HUES48 (cell line): ENCODE data around the gene CCDC69.
A peak's percentile ranks its signal among the peaks of the same experiment; 100 is the strongest.

Source experiments
- H3K27ac ChIP-seq: one replicate; pipeline ENCODE4 v1.7.0; 2013; ENCODE audit warnings: low read depth, low read length, inconsistent platforms
- H3K27me3 ChIP-seq: 2 replicates; pipeline ENCODE4 v1.6.1; 2013; ENCODE audit warnings: mild to moderate bottlenecking, low read length; ENCODE audit not compliant: control insufficient read depth, insufficient read depth
- H3K36me3 ChIP-seq: 2 replicates; pipeline ENCODE4 v1.6.1; 2013; ENCODE audit warnings: low read length; ENCODE audit not compliant: control insufficient read depth, insufficient read depth
- H3K4me1 ChIP-seq: 2 replicates; pipeline ENCODE4 v1.6.1; 2013; ENCODE audit warnings: mild to moderate bottlenecking, low read length; ENCODE audit not compliant: control insufficient read depth, insufficient read depth
- H3K4me3 ChIP-seq: 2 replicates; pipeline ENCODE4 v1.5.1; 2013; ENCODE audit warnings: mild to moderate bottlenecking, low read depth, low read length
- H3K9ac ChIP-seq: 2 replicates; pipeline ENCODE4 v1.6.1; 2013; ENCODE audit warnings: mild to moderate bottlenecking, low read depth, low read length, moderate library complexity
- H3K9me3 ChIP-seq: 2 replicates; pipeline ENCODE4 v1.6.1; 2013; ENCODE audit warnings: low read length; ENCODE audit not compliant: control insufficient read depth, insufficient read depth

Gene CCDC69

DNA sequence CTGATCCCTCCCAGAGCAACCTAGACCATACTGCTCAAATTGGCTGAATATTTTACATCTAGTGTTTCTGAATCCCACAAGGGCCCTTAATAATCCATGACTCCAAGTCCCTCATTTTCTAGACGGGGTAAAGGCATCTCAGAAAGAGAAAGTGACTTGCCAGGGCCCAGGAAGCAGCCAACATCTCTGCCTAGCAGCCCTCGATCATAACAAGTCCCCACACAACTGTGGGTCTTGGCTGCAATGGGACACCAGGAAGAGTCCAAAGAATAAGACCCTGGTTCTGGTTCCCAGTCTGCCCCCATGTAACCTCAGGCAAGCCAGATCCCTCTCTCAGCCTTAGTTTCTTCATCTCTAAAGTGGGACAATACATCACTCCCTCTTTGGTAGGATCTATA lies 72.6 kb downstream of the CCDC69 start:
- H3K27ac ChIP-seq: no peak overlapping the region
- H3K4me1 ChIP-seq: peaks cover 7% of the 10 kb centered on the region
- H3K4me3 ChIP-seq: no peak overlapping the region
- H3K36me3 ChIP-seq: peaks cover 6% of the 10 kb centered on the region; the same call in 1 of the 2 replicates
- H3K9ac ChIP-seq: no peak overlapping the region
- no peaks in the 10 kb centered on the region for H3K9me3 ChIP-seq
- no peaks in the 10 kb centered on the region for H3K27me3 ChIP-seq

GRCh38 chr5:151150471-151151262 lies 73.2 kb downstream of the CCDC69 start:
- Histone ChIP-seq H3K9me3 (no peaks in the 10 kb centered on the region), H3K4me3 (no peak overlapping the region), H3K27ac (peak overlapping the region; percentile 15), H3K27me3 (no peaks in the 10 kb centered on the region), H3K36me3 (peaks cover 6% of the 10 kb centered on the region; the same call in 1 of the 2 replicates), H3K4me1 (peaks cover 3% of the 10 kb centered on the region; the same call in 1 of the 2 replicates), H3K9ac (no peak overlapping the region)

DNA sequence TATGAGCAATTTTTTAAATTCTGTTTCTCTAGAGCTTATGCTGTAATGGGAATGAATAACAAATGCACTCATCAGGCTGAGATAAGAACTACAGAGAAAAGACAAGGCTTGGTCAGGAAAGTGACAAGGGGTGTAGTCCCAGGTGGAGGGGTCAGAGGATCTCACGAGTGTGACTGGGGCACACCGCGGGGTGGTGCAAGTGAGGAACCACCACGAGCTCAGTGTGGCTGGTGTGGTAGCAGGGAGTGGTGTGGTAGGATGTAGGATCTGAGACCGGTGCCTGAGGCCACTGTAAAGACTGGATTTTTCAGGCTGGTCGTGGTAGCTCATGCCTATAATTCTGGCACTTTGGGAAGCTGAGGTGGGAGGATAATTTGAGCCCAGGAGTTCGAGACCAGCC lies 75.3 kb downstream of the CCDC69 start:
- no peak overlapping the region for H3K9ac ChIP-seq
- no peaks in the 10 kb centered on the region for H3K27me3 ChIP-seq
- peaks cover 6% of the 10 kb centered on the region; the same call in 1 of the 2 replicates for H3K36me3 ChIP-seq
- no peak overlapping the region for H3K27ac ChIP-seq
- H3K4me3 ChIP-seq: no peak overlapping the region
- peaks cover 3% of the 10 kb centered on the region; the same call in 1 of the 2 replicates for H3K4me1 ChIP-seq
- no peaks in the 10 kb centered on the region for H3K9me3 ChIP-seq

- H3K27ac ChIP-seq: no peak overlapping the region
- H3K36me3 ChIP-seq: peaks cover 6% of the 10 kb centered on the region; the same call in 1 of the 2 replicates
- no peaks in the 10 kb centered on the region for H3K27me3 ChIP-seq
- H3K9me3 ChIP-seq: no peaks in the 10 kb centered on the region
- no peak overlapping the region for H3K4me3 ChIP-seq
- no peak overlapping the region for H3K9ac ChIP-seq
- peaks cover 3% of the 10 kb centered on the region; the same call in 1 of the 2 replicates for H3K4me1 ChIP-seq
These were observed 76.9 kb downstream of the CCDC69 start for GRCh38 chr5:151147033-151147432.

DNA sequence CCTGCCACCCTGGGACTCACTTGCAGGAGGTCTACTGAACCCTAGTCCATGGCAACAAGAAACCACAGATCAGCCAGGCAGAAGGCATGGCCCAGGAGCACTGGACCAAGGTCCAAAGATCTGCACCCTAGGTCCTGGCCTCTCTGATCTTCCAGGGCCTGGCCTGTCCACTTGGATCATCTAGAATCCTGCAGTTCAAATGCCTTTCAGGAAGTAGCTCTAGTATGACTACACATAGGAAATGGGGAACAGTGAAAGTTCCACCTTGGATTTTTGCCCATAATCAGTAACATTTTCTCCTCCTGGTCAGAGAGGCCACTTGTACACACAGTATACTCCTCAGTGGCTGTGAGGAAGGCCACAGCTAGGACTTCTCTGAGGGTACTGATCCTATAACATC lies 77.8 kb downstream of the CCDC69 start:
- peaks cover 6% of the 10 kb centered on the region; the same call in 1 of the 2 replicates for H3K36me3 ChIP-seq
- H3K27me3 ChIP-seq: no peaks in the 10 kb centered on the region
- no peak overlapping the region for H3K27ac ChIP-seq

GRCh38 chr5:151144922-151145321 lies 79.0 kb downstream of the CCDC69 start:
- no peak overlapping the region for H3K4me3 ChIP-seq
- H3K27ac ChIP-seq: no peak overlapping the region
- H3K9ac ChIP-seq: no peak overlapping the region
- H3K27me3 ChIP-seq: no peaks in the 10 kb centered on the region
- H3K9me3 ChIP-seq: no peaks in the 10 kb centered on the region
- peaks cover 6% of the 10 kb centered on the region; the same call in 1 of the 2 replicates for H3K36me3 ChIP-seq
- H3K4me1 ChIP-seq: peaks cover 12% of the 10 kb centered on the region

More for the DNA sequence above, 77.8 kb downstream of the CCDC69 start:
- Histone ChIP-seq H3K4me1 (peaks cover 12% of the 10 kb centered on the region), H3K9ac (no peak overlapping the region), H3K4me3 (no peak overlapping the region), H3K9me3 (no peaks in the 10 kb centered on the region)

GRCh38 chr5:151144275-151144674 lies 79.6 kb downstream of the CCDC69 start:
- peaks cover 12% of the 10 kb centered on the region; the same call in 1 of the 2 replicates for H3K36me3 ChIP-seq
- H3K27me3 ChIP-seq: no peaks in the 10 kb centered on the region
- H3K4me3 ChIP-seq: no peak overlapping the region

GRCh38 chr5:151143645-151144044 lies 80.2 kb downstream of the CCDC69 start:
- H3K27ac ChIP-seq: no peak overlapping the region
- no peak overlapping the region for H3K4me3 ChIP-seq
- peaks cover 12% of the 10 kb centered on the region for H3K4me1 ChIP-seq
- H3K27me3 ChIP-seq: no peaks in the 10 kb centered on the region
- peaks cover 18% of the 10 kb centered on the region for H3K36me3 ChIP-seq
- no peaks in the 10 kb centered on the region for H3K9me3 ChIP-seq
- no peak overlapping the region for H3K9ac ChIP-seq

More at GRCh38 chr5:151144275-151144674, 79.6 kb downstream of the CCDC69 start:
- Histone ChIP-seq H3K27ac (no peak overlapping the region), H3K9me3 (no peaks in the 10 kb centered on the region), H3K4me1 (peaks cover 12% of the 10 kb centered on the region), H3K9ac (no peak overlapping the region)

- Histone ChIP-seq H3K27me3 (no peaks in the 10 kb centered on the region), H3K4me1 (peaks cover 12% of the 10 kb centered on the region), H3K9ac (no peak overlapping the region), H3K9me3 (no peaks in the 10 kb centered on the region), H3K4me3 (no peak overlapping the region), H3K27ac (no peak overlapping the region), H3K36me3 (peaks cover 26% of the 10 kb centered on the region)
These were observed 81.0 kb downstream of the CCDC69 start for GRCh38 chr5:151142933-151143332.

DNA sequence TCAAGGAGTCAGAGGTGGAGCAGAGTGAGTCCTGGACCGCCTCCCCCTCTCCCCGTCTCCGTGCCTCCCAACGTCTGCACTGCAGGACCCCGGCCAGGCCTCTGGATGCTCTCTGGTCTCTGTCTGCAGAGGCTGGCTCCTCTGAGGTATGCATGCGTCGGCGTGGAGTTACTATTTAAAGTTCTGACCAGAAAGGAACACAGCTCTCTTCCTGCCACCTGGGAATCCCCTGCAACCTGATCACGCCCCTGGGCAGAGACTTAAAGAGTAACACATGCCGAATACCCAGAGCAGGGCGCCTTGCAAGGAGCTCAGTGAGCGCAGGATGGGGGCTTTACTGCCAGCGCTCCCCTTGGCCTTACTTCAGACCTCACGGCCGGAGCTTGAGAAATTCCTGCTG lies 82.4 kb downstream of the CCDC69 start:
- H3K9ac ChIP-seq: no peak overlapping the region
- H3K27me3 ChIP-seq: no peaks in the 10 kb centered on the region
- peaks cover 34% of the 10 kb centered on the region for H3K36me3 ChIP-seq

GRCh38 chr5:151140686-151141459 lies 83.0 kb downstream of the CCDC69 start:
- H3K4me3 ChIP-seq: no peak overlapping the region
- H3K27me3 ChIP-seq: no peaks in the 10 kb centered on the region
- peaks cover 40% of the 10 kb centered on the region for H3K36me3 ChIP-seq
- H3K9me3 ChIP-seq: no peaks in the 10 kb centered on the region
- no peak overlapping the region for H3K9ac ChIP-seq
- peaks cover 12% of the 10 kb centered on the region for H3K4me1 ChIP-seq
- H3K27ac ChIP-seq: no peak overlapping the region

More for the DNA sequence above, 82.4 kb downstream of the CCDC69 start:
- Histone ChIP-seq H3K9me3 (no peaks in the 10 kb centered on the region), H3K4me3 (no peak overlapping the region), H3K4me1 (peaks cover 12% of the 10 kb centered on the region), H3K27ac (peak overlapping the region; percentile 48)
